ENCODE data around the gene PTER.

DNA sequence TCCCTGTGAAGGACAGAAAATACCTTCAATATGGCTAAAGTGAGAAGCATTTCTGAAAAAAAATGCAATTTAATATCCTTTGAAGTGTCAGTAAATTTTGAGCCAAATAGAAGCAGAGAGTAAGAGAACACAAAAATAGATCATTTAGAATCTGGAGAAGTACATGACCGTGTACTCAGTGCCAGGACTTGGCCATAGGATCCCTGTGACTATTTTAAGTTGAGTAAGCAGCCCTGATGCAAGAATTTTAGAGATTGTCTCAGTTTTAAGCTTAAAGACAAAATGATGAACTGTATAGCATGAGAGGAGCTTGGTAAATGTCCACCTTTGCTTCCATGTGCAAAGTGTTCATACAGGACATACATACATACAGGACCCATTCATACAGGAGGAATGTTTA, 2.5 kb downstream of the PTER start:
- TF ChIP-seq, protein P1, sequence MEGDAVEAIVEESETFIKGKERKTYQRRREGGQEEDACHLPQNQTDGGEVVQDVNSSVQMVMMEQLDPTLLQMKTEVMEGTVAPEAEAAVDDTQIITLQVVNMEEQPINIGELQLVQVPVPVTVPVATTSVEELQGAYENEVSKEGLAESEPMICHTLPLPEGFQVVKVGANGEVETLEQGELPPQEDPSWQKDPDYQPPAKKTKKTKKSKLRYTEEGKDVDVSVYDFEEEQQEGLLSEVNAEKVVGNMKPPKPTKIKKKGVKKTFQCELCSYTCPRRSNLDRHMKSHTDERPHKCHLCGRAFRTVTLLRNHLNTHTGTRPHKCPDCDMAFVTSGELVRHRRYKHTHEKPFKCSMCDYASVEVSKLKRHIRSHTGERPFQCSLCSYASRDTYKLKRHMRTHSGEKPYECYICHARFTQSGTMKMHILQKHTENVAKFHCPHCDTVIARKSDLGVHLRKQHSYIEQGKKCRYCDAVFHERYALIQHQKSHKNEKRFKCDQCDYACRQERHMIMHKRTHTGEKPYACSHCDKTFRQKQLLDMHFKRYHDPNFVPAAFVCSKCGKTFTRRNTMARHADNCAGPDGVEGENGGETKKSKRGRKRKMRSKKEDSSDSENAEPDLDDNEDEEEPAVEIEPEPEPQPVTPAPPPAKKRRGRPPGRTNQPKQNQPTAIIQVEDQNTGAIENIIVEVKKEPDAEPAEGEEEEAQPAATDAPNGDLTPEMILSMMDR (IDR thresholded peaks at IDR 0.05; ENCODE audit: low read depth, low read length), result no peak
- TF ChIP-seq EZH2phosphoT487 (IDR thresholded peaks at IDR 0.05; ENCODE audit: low read depth), result no peak
